GM20000 (cell line): ENCODE measurements around the gene TJAP1.

ENCODE experiments used
- DNase-seq: peaks from one replicate; pipeline ENCODE4 v3.0.0; 2012; ENCODE audit warnings: low spot score
- TF ChIP-seq, protein P1 (sequence below): IDR thresholded peaks from 2 replicates; pipeline ENCODE4 v1.5.1; 2012; ENCODE audit warnings: mild to moderate bottlenecking, control low read depth; ENCODE audit errors: extremely low read depth, missing control alignments

Gene TJAP1

DNA sequence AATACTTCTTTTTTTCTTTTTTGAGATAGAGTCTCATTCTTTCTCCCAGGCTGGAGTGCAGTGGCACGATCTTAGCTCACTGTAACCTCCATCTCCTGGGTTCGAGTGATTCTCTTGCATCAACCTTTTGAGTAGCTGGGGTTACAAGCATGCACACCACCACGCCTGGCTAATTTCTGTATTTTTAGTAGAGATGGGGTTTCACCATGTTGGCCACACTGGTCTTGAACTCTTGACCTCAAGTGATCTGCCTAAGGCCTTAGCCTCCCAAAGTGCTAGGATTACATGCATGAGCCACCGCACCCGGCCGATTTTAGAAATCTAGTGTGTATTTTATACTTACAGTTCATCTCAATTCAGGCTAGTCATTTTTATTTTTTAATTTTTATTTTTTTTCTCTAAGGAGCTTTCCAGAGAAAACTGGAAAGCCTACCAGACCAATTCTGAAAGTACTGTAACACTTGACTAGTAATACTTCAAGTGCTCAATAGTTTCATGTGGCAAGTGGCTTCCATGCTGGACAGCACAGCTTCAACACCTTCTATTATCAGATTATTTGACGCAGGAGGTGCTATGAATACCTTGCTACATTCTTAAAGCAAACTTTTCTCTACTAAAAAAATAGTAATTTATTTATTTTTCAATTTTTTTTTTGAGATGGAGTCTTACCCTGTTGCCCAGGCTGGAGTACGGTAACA is 64.6 kb downstream of the TJAP1 start:
- TF ChIP-seq, protein P1, sequence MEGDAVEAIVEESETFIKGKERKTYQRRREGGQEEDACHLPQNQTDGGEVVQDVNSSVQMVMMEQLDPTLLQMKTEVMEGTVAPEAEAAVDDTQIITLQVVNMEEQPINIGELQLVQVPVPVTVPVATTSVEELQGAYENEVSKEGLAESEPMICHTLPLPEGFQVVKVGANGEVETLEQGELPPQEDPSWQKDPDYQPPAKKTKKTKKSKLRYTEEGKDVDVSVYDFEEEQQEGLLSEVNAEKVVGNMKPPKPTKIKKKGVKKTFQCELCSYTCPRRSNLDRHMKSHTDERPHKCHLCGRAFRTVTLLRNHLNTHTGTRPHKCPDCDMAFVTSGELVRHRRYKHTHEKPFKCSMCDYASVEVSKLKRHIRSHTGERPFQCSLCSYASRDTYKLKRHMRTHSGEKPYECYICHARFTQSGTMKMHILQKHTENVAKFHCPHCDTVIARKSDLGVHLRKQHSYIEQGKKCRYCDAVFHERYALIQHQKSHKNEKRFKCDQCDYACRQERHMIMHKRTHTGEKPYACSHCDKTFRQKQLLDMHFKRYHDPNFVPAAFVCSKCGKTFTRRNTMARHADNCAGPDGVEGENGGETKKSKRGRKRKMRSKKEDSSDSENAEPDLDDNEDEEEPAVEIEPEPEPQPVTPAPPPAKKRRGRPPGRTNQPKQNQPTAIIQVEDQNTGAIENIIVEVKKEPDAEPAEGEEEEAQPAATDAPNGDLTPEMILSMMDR: no peak
- DNase-seq: peak; percentile 46

DNA sequence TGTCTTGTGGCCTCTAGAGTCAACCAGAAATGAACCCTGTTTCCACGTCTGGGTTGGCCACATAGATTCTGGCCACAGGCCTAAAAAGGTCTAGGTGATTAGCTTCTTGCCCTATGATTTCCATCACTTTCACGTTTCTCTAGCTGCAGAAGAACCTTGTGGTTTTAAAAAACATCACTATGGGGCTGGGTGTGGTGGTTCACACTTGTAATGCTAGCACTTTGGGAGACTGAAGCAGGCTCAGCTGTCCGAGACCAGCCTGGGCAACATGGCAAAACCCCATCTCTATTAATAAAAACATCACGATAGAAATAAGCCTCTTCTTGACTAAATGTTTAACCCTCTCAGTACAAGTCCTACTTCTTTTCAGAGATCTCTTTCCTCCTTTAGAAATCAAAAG is 67.1 kb downstream of the TJAP1 start:
- no peak for DNase-seq
- TF ChIP-seq, protein P1: no peak

DNA sequence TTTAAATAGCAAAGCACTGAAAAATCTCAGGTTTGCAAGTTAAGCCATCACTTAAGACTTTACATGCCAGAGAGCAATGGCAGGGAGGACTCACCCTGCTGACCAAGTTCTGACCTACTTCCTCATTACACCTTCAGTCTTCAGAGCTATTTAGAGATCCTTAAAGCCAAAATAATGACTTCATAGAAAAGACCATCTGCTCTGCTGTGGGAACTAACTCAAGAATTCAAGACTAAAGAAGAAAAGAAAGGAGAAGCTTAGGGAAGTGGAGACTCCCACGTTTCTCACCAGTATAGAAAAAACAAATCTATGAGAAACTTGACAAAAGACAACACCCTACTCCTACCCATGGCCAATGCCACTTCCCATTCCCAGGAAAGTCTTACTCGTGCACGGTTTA is 69.9 kb downstream of the TJAP1 start:
- TF ChIP-seq, protein P1: no peak
- DNase-seq: peak; percentile 36
